Ascending aorta (tissue), 2 donors: ENCODE measurements around the gene ETNK2. TPM values are rescaled to one million over a fixed set of nuclear protein-coding genes. Genes with fewer than 3 reads are reported as not detected.

Experiments used
- DNase-seq, 2 donors: peaks; one replicate each; pipeline ENCODE4 v3.0.0-alpha.2; 2019; ENCODE audit warnings: low spot score in 2 of 2
- H3K27ac ChIP-seq, 2 donors: fragments of 200-600 bp; sonication (generic); one replicate each; pipeline ENCODE4 v1.5.1; 2016 to 2017; ENCODE audit warnings: mild to moderate bottlenecking in 1 of 2
- H3K27me3 ChIP-seq: fragments of 200-600 bp; sonication (generic); one replicate; pipeline ENCODE4 v1.5.1; 2017
- H3K36me3 ChIP-seq, 2 donors: fragments of 200-600 bp; sonication (generic); one replicate each; pipeline ENCODE4 v1.5.1; 2016
- H3K4me1 ChIP-seq, 2 donors: fragments of 200-600 bp; sonication (generic); one replicate each; pipeline ENCODE4 v1.5.1; 2016 to 2017; ENCODE audit warnings: mild to moderate bottlenecking in 1 of 2
- H3K4me3 ChIP-seq, 2 donors: fragments of 200-600 bp; sonication (generic); one replicate each; pipeline ENCODE4 v1.5.1; 2016 to 2017; ENCODE audit warnings: mild to moderate bottlenecking in 1 of 2
- H3K9me3 ChIP-seq, 2 donors: fragments of 200-600 bp; sonication (generic); one replicate each; pipeline ENCODE4 v1.5.1; 2016
- CTCF ChIP-seq, 3 experiments: fragments of 200-600 bp in 2 of 3; fragments of 450-650 bp in 1 of 3; sonication (generic) in 2 of 3; IDR thresholded peaks; one replicate each; pipeline ENCODE4 v1.5.1; 2016 to 2019; ENCODE audit warnings: antibody characterized with exemption in 3 of 3, mild to moderate bottlenecking in 1 of 3, moderate library complexity in 1 of 3
- intact Hi-C: fragments of 100-400 bp; cut with DNase I; formaldehyde crosslinking; loops from one replicate; pipeline ENCODE4 v1.15.1; 2023
- total RNA-seq: library from RNA; depleted of rRNA; stranded (reverse); fragments of >200 nt; gene quantifications from one replicate; pipeline ENCODE4 v1.1.0, GENCODE V29; 2016

Gene ETNK2
- total RNA-seq, 1 donor from 2014 or later: 22.0 TPM

- Histone ChIP-seq H3K36me3 (no peaks in the 10 kb centered on the region), H3K9me3 (no peaks in the 10 kb centered on the region), H3K4me1 (peaks cover 0 to 8% of the 10 kb centered on the region in 2 donors), H3K4me3 (no peak overlapping the region), H3K27me3 (no peaks in the 10 kb centered on the region), H3K27ac (no peak overlapping the region)
- TF ChIP-seq CTCF (IDR thresholded peaks at IDR 0.05): no peak
- intact Hi-C loops: loop anchor here (5.0 kb wide), 1 partner anchor 353 kb away; no protein-coding TSS in a partner anchor
- no peak for DNase-seq
These were observed 2.9 kb upstream of the ETNK2 start for GRCh38 chr1:204154568-204155255.

- intact Hi-C loops: loop anchor here (5.0 kb wide), 1 partner anchor 354 kb away; no protein-coding TSS in a partner anchor
- Histone ChIP-seq H3K27me3 (no peaks in the 10 kb centered on the region), H3K4me1 (peaks cover 0 to 8% of the 10 kb centered on the region in 2 donors), H3K36me3 (no peaks in the 10 kb centered on the region), H3K9me3 (no peaks in the 10 kb centered on the region), H3K4me3 (no peak overlapping the region), H3K27ac (no peak overlapping the region)
- TF ChIP-seq CTCF (IDR thresholded peaks at IDR 0.05): no peak
- no peak for DNase-seq
These were observed 1.8 kb upstream of the ETNK2 start for GRCh38 chr1:204153667-204154066.

GRCh38 chr1:204152310-204153044, 633 bp upstream of the ETNK2 start:
- Histone ChIP-seq H3K27me3 (no peaks in the 10 kb centered on the region), H3K4me1 (peaks cover 0 to 8% of the 10 kb centered on the region in 2 donors), H3K9me3 (no peaks in the 10 kb centered on the region), H3K27ac (peak overlapping the region; percentile 88 to 94), H3K36me3 (no peaks in the 10 kb centered on the region), H3K4me3 (peak overlapping the region; percentile 89 to 90)
- TF ChIP-seq CTCF (IDR thresholded peaks at IDR 0.05): no peak
- intact Hi-C loops: loop anchor here (5.0 kb wide), 1 partner anchor 355 kb away; no protein-coding TSS in a partner anchor
- DNase-seq: no peak

- Histone ChIP-seq H3K4me3 (peak overlapping the region; percentile 89 to 90), H3K9me3 (no peaks in the 10 kb centered on the region), H3K27me3 (no peaks in the 10 kb centered on the region), H3K36me3 (peaks cover 0 to 7% of the 10 kb centered on the region in 2 donors), H3K4me1 (peaks cover 0 to 8% of the 10 kb centered on the region in 2 donors), H3K27ac (peak overlapping the region; percentile 88 to 94)
- DNase-seq: no peak
- TF ChIP-seq CTCF (IDR thresholded peaks at IDR 0.05): no peak
- intact Hi-C loops: loop anchor here (2.0 to 5.0 kb wide), 3 partner anchors 22 to 356 kb away; no protein-coding TSS in a partner anchor
These were observed 917 bp downstream of the ETNK2 start for GRCh38 chr1:204150702-204151551.
